ENCODE results near the gene POFUT1. TPM values are rescaled to one million over a fixed set of nuclear protein-coding genes. Genes with fewer than 3 reads are reported as not detected.
"Not testable (repeated sequence)": the region's sequence is repeated elsewhere in the genome, so short reads cannot be mapped to it uniquely, and the experiment has no call there.

Gene POFUT1
- total RNA-seq, 1 donor from 2014 or later, result 24.0 TPM

GRCh38 chr20:32193996-32194395 lies 13.7 kb upstream of the POFUT1 start:
- ATAC-seq (ENCODE audit: low read depth) (no peak), DNase-seq (no peak)
- Mint-ChIP-seq H3K36me3 (ENCODE audit: low read depth) (peaks cover 55% of the 10 kb centered on the region), H3K4me1 (peaks cover 13% of the 10 kb centered on the region), H3K27ac (no peak overlapping the region), H3K27me3 (no peaks in the 10 kb centered on the region), H3K9me3 (no peaks in the 10 kb centered on the region), H3K4me3 (no peak overlapping the region)
- TF ChIP-seq CTCF (IDR thresholded peaks at IDR 0.05), result no peak
- intact Hi-C loops (cut with micrococcal nuclease), result no loop called here
- ChIA-PET CTCF (no interaction called here), POLR2A (interaction anchor here (0.6 kb wide), 1 partner anchor 37 kb away, joined by 3 read pairs; no protein-coding TSS in a partner anchor)

- CTCF ChIA-PET, result no interaction called here
- POLR2A ChIA-PET, result no interaction called here
- ATAC-seq (ENCODE audit: low read depth) (no peak), DNase-seq (no peak)
- peaks cover 4% of the 10 kb centered on the region for H3K4me1 Mint-ChIP-seq
- no peak overlapping the region for H3K4me3 Mint-ChIP-seq
- no peak overlapping the region for H3K27ac Mint-ChIP-seq
- intact Hi-C loops (cut with micrococcal nuclease), result no loop called here
- H3K27me3 Mint-ChIP-seq, result no peaks in the 10 kb centered on the region
- no peak for TF ChIP-seq CTCF (IDR thresholded peaks at IDR 0.05)
- no peaks in the 10 kb centered on the region for H3K9me3 Mint-ChIP-seq
- H3K36me3 Mint-ChIP-seq (ENCODE audit: low read depth), result peaks cover 67% of the 10 kb centered on the region
Observed at GRCh38 chr20:32195581-32195980, 12.1 kb upstream of the POFUT1 start.

GRCh38 chr20:32196613-32197012 lies 11.1 kb upstream of the POFUT1 start:
- ATAC-seq (ENCODE audit: low read depth); CTCF ChIA-PET: not testable (repeated sequence)

GRCh38 chr20:32197136-32197535 lies 10.5 kb upstream of the POFUT1 start:
- intact Hi-C loops (cut with micrococcal nuclease), result not testable (repeated sequence)

More at GRCh38 chr20:32196613-32197012, 11.1 kb upstream of the POFUT1 start:
- H3K27ac Mint-ChIP-seq; H3K9me3 Mint-ChIP-seq; DNase-seq; intact Hi-C loops (cut with micrococcal nuclease); H3K27me3 Mint-ChIP-seq; H3K4me1 Mint-ChIP-seq; H3K4me3 Mint-ChIP-seq: not testable (repeated sequence)
- H3K36me3 Mint-ChIP-seq (ENCODE audit: low read depth), result peaks cover 77% of the 10 kb centered on the region
- POLR2A ChIA-PET, result interaction anchor here (0.6 kb wide), 2 partner anchors 131 to 257 kb away, joined by 3 to 4 read pairs; no protein-coding TSS in a partner anchor

GRCh38 chr20:32199006-32199405 lies 8.7 kb upstream of the POFUT1 start:
- no peak overlapping the region for H3K27ac Mint-ChIP-seq

More at GRCh38 chr20:32197136-32197535, 10.5 kb upstream of the POFUT1 start:
- H3K4me1 Mint-ChIP-seq; H3K27ac Mint-ChIP-seq; H3K9me3 Mint-ChIP-seq; ATAC-seq (ENCODE audit: low read depth); H3K4me3 Mint-ChIP-seq; CTCF ChIA-PET; POLR2A ChIA-PET; DNase-seq; H3K27me3 Mint-ChIP-seq: not testable (repeated sequence)
- H3K36me3 Mint-ChIP-seq (ENCODE audit: low read depth), result peaks cover 79% of the 10 kb centered on the region

More at GRCh38 chr20:32199006-32199405, 8.7 kb upstream of the POFUT1 start:
- DNase-seq (no peak), ATAC-seq (ENCODE audit: low read depth) (no peak)
- peaks cover 89% of the 10 kb centered on the region for H3K36me3 Mint-ChIP-seq (ENCODE audit: low read depth)
- no peak overlapping the region for H3K4me3 Mint-ChIP-seq
- H3K9me3 Mint-ChIP-seq, result no peaks in the 10 kb centered on the region
- no peaks in the 10 kb centered on the region for H3K27me3 Mint-ChIP-seq
- CTCF ChIA-PET, result no interaction called here
- POLR2A ChIA-PET, result no interaction called here
- H3K4me1 Mint-ChIP-seq, result peaks cover 11% of the 10 kb centered on the region
- intact Hi-C loops (cut with micrococcal nuclease), result no loop called here
- TF ChIP-seq CTCF (IDR thresholded peaks at IDR 0.05), result no peak

All from activated B cell treated with CpG ODN at 0.5 μM for 24 hours (primary cell).